GM12878 (cell line): ENCODE results near the gene RPS28. TPM values are rescaled to one million over a fixed set of nuclear protein-coding genes. Genes with fewer than 3 reads are reported as not detected.
A peak's percentile ranks its signal among the peaks of the same experiment; 100 is the strongest.

Experiments used
- ATAC-seq: fragments of 200-7000 bp; cut with Tn5 transposase; 3 replicates; pipeline ENCODE4 v1.9.1; 2020; ENCODE audit warnings: mild to moderate bottlenecking, moderate library complexity
- BruUV-seq: library from RNA; stranded (reverse); fragments of 400-500 nt; replicated peaks from 2 replicates; lab custom pipeline; 2021; lab: Mats Ljungman, UMichigan
- CTCF ChIA-PET: fragments of 300-600 bp; sonication (Branson Sonifier 250); formaldehyde crosslinking; extraction: SDS; loops from one replicate; lab custom pipeline; 2021; ENCODE audit warnings: inconsistent platforms; lab: Yijun Ruan, JAX
- POLR2A ChIA-PET: fragments of 350-600 bp; formaldehyde crosslinking; extraction: SDS; loops from one replicate; lab custom pipeline; 2021; ENCODE audit warnings: inconsistent platforms; lab: Charles Lee
- RAD21 ChIA-PET: fragments of 300-600 bp; sonication (Branson Sonifier 250); formaldehyde crosslinking; loops from one replicate; lab custom pipeline; 2023; ENCODE audit warnings: antibody characterized with exemption; ENCODE audit not compliant: unreplicated experiment; lab: Charles Lee
- SMC1A ChIA-PET: fragments of 300-600 bp; sonication (Branson Sonifier 250); formaldehyde crosslinking; loops from one replicate; lab custom pipeline; 2023; ENCODE audit not compliant: unreplicated experiment, uncharacterized antibody; lab: Charles Lee
- DNase-seq: peaks from one replicate; pipeline ENCODE4 v3.0.0-alpha.2; 2011; ENCODE audit warnings: low read depth, low spot score
- FAIRE-seq: peaks from 3 replicates; lab custom pipeline; 2011; peaks lifted over from hg19 to GRCh38; lab: Jason Lieb, UNC
- H2AFZ ChIP-seq: 2 replicates; pipeline ENCODE4 v1.6.0; 2011; ENCODE audit warnings: low read depth, low read length, control low read depth; ENCODE audit not compliant: control insufficient read depth
- H3K27ac ChIP-seq: 2 replicates; pipeline ENCODE4 v1.5.1; 2011; ENCODE audit warnings: control low read depth; ENCODE audit not compliant: control insufficient read depth, insufficient read depth
- H3K27me3 ChIP-seq, 2 experiments: replicated peaks in 1 of 2; 2 replicates each; pipeline versions ENCODE4 v1.6.0 to v1.6.1; 2011; ENCODE audit warnings: low read length in 1 of 2; ENCODE audit not compliant: control insufficient read depth in 2 of 2, insufficient read depth in 2 of 2
- H3K36me3 ChIP-seq, 2 experiments: 2 replicates each; pipeline ENCODE4 v1.5.1; 2011; ENCODE audit warnings: low read length in 1 of 2; ENCODE audit not compliant: control insufficient read depth in 2 of 2, insufficient read depth in 2 of 2
- H3K4me1 ChIP-seq: 2 replicates; pipeline ENCODE4 v1.6.1; 2011; ENCODE audit warnings: mild to moderate bottlenecking, low read length, moderate library complexity, mixed read lengths; ENCODE audit not compliant: control insufficient read depth, insufficient read depth
- H3K4me2 ChIP-seq: 2 replicates; pipeline ENCODE4 v1.6.0; 2011; ENCODE audit warnings: control low read depth; ENCODE audit not compliant: control insufficient read depth, insufficient read depth
- H3K4me3 ChIP-seq: fragments of 200-600 bp; sonication (generic); 2 replicates; pipeline ENCODE4 v1.5.1; 2016
- H3K79me2 ChIP-seq: 2 replicates; pipeline ENCODE4 v1.6.0; 2011; ENCODE audit warnings: low read length; ENCODE audit not compliant: control insufficient read depth, insufficient read depth
- H3K9ac ChIP-seq: 2 replicates; pipeline ENCODE4 v1.8.0; 2011; ENCODE audit warnings: low read length, control low read depth, mixed read lengths; ENCODE audit not compliant: control insufficient read depth, insufficient read depth
- H3K9me3 ChIP-seq: replicated peaks from 3 replicates; pipeline ENCODE4 v1.5.1; 2011; ENCODE audit warnings: mild to moderate bottlenecking, low read length; ENCODE audit not compliant: control insufficient read depth, insufficient read depth
- H4K20me1 ChIP-seq: 2 replicates; pipeline ENCODE4 v1.6.0; 2011; ENCODE audit not compliant: control insufficient read depth, insufficient read depth
- MTA2 ChIP-seq: fragments of 450-650 bp; IDR thresholded peaks from 2 replicates; pipeline ENCODE4 v1.6.1; 2016; ENCODE audit warnings: low read depth, mild to moderate bottlenecking, moderate library complexity
- NR2F1 ChIP-seq: fragments of 450-650 bp; conservative IDR thresholded peaks from 2 replicates; pipeline ENCODE4 v1.6.1; 2017; ENCODE audit warnings: mild to moderate bottlenecking
- PML ChIP-seq: IDR thresholded peaks from 2 replicates; pipeline ENCODE4 v1.6.1; 2012; ENCODE audit warnings: low read length, inconsistent platforms
- POLR2A ChIP-seq: IDR thresholded peaks from 2 replicates; pipeline ENCODE4 v1.6.1; 2011; ENCODE audit warnings: low read depth, mild to moderate bottlenecking, low read length
- POLR2AphosphoS5 ChIP-seq: IDR thresholded peaks from 2 replicates; pipeline ENCODE4 v1.6.1; 2011; ENCODE audit warnings: mild to moderate bottlenecking, low read length, inconsistent platforms
- POU2F2 ChIP-seq: IDR thresholded peaks from 3 replicates; pipeline ENCODE4 v1.6.1; 2011; ENCODE audit warnings: low read depth, mild to moderate bottlenecking, low read length, borderline replicate concordance
- YY1 ChIP-seq: IDR thresholded peaks from 2 replicates; pipeline ENCODE4 v1.6.1; 2011; ENCODE audit warnings: low read depth, mild to moderate bottlenecking, low read length
- ZNF274 ChIP-seq: IDR thresholded peaks from one replicate; pipeline ENCODE4 v1.8.0; 2011; ENCODE audit not compliant: insufficient read length, insufficient read depth
- WGBS: methylation state at CpG from one replicate; pipeline ENCODE4 v1.1.6; 2016; ENCODE audit warnings: low lambda C conversion rate; ENCODE audit not compliant: insufficient replicate concordance, insufficient coverage; ENCODE audit errors: missing lambda C conversion rate; 5-methylcytosine and 5-hydroxymethylcytosine counted together
- in situ Hi-C: fragments of 300-500 bp; cut with MboI; formaldehyde crosslinking; loops from 9 replicates; pipeline ENCODE4 v1.14.3; 2018; ENCODE audit warnings: mixed read lengths
- intact Hi-C: fragments of 100-400 bp; cut with micrococcal nuclease; formaldehyde crosslinking; loops from one replicate; pipeline ENCODE4 v1.14.2; 2022; ENCODE audit not compliant: unreplicated experiment
- polyA plus RNA-seq, 11 experiments: library from polyadenylated mRNA; depleted of rRNA in 4 of 11; unstranded in 6 of 11; stranded (reverse) in 5 of 11; fragments of >200 nt; fragmentation: Nextera tagmentation in 4 of 11; fragmentation: Illumina TruSeq in 1 of 11; extraction: Ambion mirVana in 4 of 11; extraction: Trizol in 1 of 11; gene quantifications; 1 replicate in 1 of 11; 2 replicates in 10 of 11; pipeline versions ENCODE4 v1.2.1 to v1.2.3, GENCODE V29; 2011 to 2016; ENCODE audit warnings: inconsistent platforms in 2 of 11, missing spikeins in 2 of 11, low read depth in 1 of 11
- total RNA-seq, 4 experiments: library from RNA; depleted of rRNA in 3 of 4; stranded (reverse); fragments of >200 nt in 3 of 4; fragmentation: Illumina TruSeq in 1 of 4; extraction: Trizol in 1 of 4; gene quantifications; 2 replicates each; pipeline versions ENCODE4 v1.2.1 to v1.2.3, GENCODE V29; 2013 to 2021

RPS28 gene
- total and polyA plus RNA-seq, 10 of the 15 experiments (the other 5 are each of a cell fraction or from before 2014, with no cell fraction given) = 422 to 3,905 (median 1,580) TPM

- FAIRE-seq = no peak
These were observed 1.3 kb downstream of the RPS28 start for GRCh38 chr19:8322638-8322997.

DNA sequence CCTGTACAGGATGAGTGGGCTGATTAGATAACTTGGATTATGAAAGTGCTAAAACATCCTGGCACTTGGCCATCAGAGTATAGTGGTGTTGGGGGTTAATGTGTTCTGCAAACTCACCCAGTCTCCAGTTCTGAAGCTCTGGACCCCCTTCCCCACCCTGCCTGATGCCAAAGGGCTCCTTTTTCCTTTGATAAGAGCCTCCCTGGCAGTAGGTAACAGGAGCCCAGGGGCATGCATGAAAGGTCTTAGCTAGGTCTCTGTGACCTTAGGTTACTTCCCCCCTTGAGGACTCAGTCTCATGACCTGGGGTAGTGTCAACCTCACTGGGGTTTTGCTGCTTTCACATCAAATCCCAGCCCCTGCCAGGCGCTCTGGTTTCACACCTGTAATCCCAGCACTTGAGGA, 2.5 kb downstream of the RPS28 start:
- no peak for FAIRE-seq

More at GRCh38 chr19:8322638-8322997, 1.3 kb downstream of the RPS28 start:
- SMC1A ChIA-PET = interaction anchor here (1.4 kb wide), 1 partner anchor 52 kb away, joined by 3 read pairs; no protein-coding TSS in a partner anchor
- POLR2A ChIA-PET = interaction anchor here (0.5 kb wide), 1 partner anchor 69 kb away, joined by 4 read pairs; no protein-coding TSS in a partner anchor
- Histone ChIP-seq H2AFZ (no peak overlapping the region), H3K4me3 (peak overlapping the region; percentile 98), H3K4me2 (peak overlapping the region; percentile 97), H3K36me3 (peaks cover 5 to 10% of the 10 kb centered on the region in 2 experiments), H3K27ac (peak overlapping the region; percentile 84; the same call in 1 of the 2 replicates), H3K9me3 (no peaks in the 10 kb centered on the region)
- intact Hi-C loops = loop anchor here (5.0 kb wide), 1 partner anchor 55 kb away; no protein-coding TSS in a partner anchor
- RAD21 ChIA-PET = interaction anchor here (1.0 to 1.9 kb wide), 2 partner anchors 164 to 379 kb away, joined by 3 to 4 read pairs; partner anchors contain the start of gene TIMM44
- 28% methylated on average over 7 of the region's 7 CpGs for WGBS
- DNase-seq = no peak
- TF ChIP-seq ZNF274 (no peak), POLR2A (peak; percentile 42; the same call in 1 of the 2 replicates)
- TF ChIP-seq, all 136 proteins: peak for 1
- peak overlapping the region; percentile 93 for H3K9ac ChIP-seq
- peaks cover 21% of the 10 kb centered on the region for H3K4me1 ChIP-seq
- no peaks in the 10 kb centered on the region for H3K27me3 ChIP-seq
- ATAC-seq = no peak
- peaks cover 36% of the 10 kb centered on the region for H3K79me2 ChIP-seq
- BruUV-seq = no TSS peak
- CTCF ChIA-PET = interaction anchor here (0.9 to 1.7 kb wide), 5 partner anchors 14 to 170 kb away, joined by 3 to 6 read pairs (median 3); no protein-coding TSS in a partner anchor
- H4K20me1 ChIP-seq = no peaks in the 10 kb centered on the region
- in situ Hi-C loops = no loop called here

More for the DNA sequence above, 2.5 kb downstream of the RPS28 start:
- POLR2A ChIA-PET = interaction anchor here (0.6 kb wide), 1 partner anchor 368 kb away, joined by 5 read pairs; no protein-coding TSS in a partner anchor
- WGBS = 50% methylated on average over 1 of the region's 1 CpG
- H3K9ac ChIP-seq = no peak overlapping the region
- DNase-seq (no peak), ATAC-seq (no peak)
- no peaks in the 10 kb centered on the region for H3K9me3 ChIP-seq
- CTCF ChIA-PET = interaction anchor here (0.6 to 1.4 kb wide), 3 partner anchors 19 to 1123 kb away, joined by 3 to 6 read pairs (median 3); no protein-coding TSS in a partner anchor
- H3K4me1 ChIP-seq = peaks cover 21% of the 10 kb centered on the region
- in situ Hi-C loops = no loop called here
- H3K36me3 ChIP-seq = peaks cover 5 to 10% of the 10 kb centered on the region in 2 experiments
- no peak overlapping the region for H2AFZ ChIP-seq
- no peaks in the 10 kb centered on the region for H4K20me1 ChIP-seq
- TF ChIP-seq NR2F1 (0 out of 2 replicates have a peak, but pooled peaks have one; percentile 18), PML (0 out of 2 replicates have a peak, but pooled peaks have one; percentile 21), POU2F2 (no peak), YY1 (no peak), POLR2AphosphoS5 (0 out of 2 replicates have a peak, but pooled peaks have one; percentile 25), MTA2 (peak; percentile 17; the same call in 1 of the 2 replicates)
- RAD21 ChIA-PET = no interaction called here
- H3K4me2 ChIP-seq = peak overlapping the region; percentile 7; the same call in 1 of the 2 replicates
- H3K79me2 ChIP-seq = peaks cover 36% of the 10 kb centered on the region
- no TSS peak for BruUV-seq
- no peaks in the 10 kb centered on the region for H3K27me3 ChIP-seq
- intact Hi-C loops = loop anchor here (5.0 kb wide), 1 partner anchor 56 kb away; no protein-coding TSS in a partner anchor
- SMC1A ChIA-PET = interaction anchor here (0.7 kb wide), 1 partner anchor 173 kb away, joined by 3 read pairs; no protein-coding TSS in a partner anchor
- 0 out of 2 replicates have a peak overlapping the region, but pooled peaks have one; percentile 98 for H3K4me3 ChIP-seq
- no peak overlapping the region for H3K27ac ChIP-seq
